IMR-90 (cell line): ENCODE measurements around the gene ANTXR1. TPM values are rescaled to one million over a fixed set of nuclear protein-coding genes. Genes with fewer than 3 reads are reported as not detected.

Source experiments
- ATAC-seq: fragments of 200-7000 bp; cut with Tn5 transposase; 2 replicates; pipeline ENCODE4 v1.9.1; 2020; ENCODE audit warnings: low read depth, mild to moderate bottlenecking, moderate library complexity
- BruUV-seq: library from RNA; stranded (reverse); fragments of 400-500 nt; replicated peaks from 2 replicates; lab custom pipeline; 2021; lab: Mats Ljungman, UMichigan
- CTCF ChIA-PET: fragments of 300-600 bp; formaldehyde crosslinking; extraction: SDS; loops from one replicate; lab custom pipeline; 2021; ENCODE audit warnings: antibody characterized with exemption; lab: Yijun Ruan, JAX
- POLR2A ChIA-PET: fragments of 300-600 bp; sonication (Branson Sonifier 250); formaldehyde crosslinking; loops from one replicate; lab custom pipeline; 2022; ENCODE audit warnings: antibody characterized with exemption; ENCODE audit not compliant: unreplicated experiment; lab: Charles Lee
- DNase-seq: peaks from one replicate; pipeline ENCODE4 v3.0.0; 2013
- H2AFZ ChIP-seq: replicated peaks from 2 replicates; pipeline ENCODE3; 2013; ENCODE audit warnings: low read length, mild to moderate bottlenecking; ENCODE audit not compliant: poor library complexity
- H2AK5ac ChIP-seq: 2 replicates; pipeline ENCODE4 v1.6.1; 2013; ENCODE audit warnings: low read depth, low read length, inconsistent platforms
- H2AK9ac ChIP-seq: replicated peaks from 2 replicates; pipeline ENCODE3; 2013; ENCODE audit warnings: mild to moderate bottlenecking, low read depth, low read length, moderate library complexity; ENCODE audit not compliant: poor library complexity
- H2BK120ac ChIP-seq: 2 replicates; pipeline ENCODE4 v1.6.1; 2013; ENCODE audit warnings: low read depth, low read length, inconsistent platforms
- H2BK15ac ChIP-seq: 3 replicates; pipeline ENCODE4 v1.6.1; 2013; ENCODE audit warnings: low read depth, low read length, inconsistent platforms
- H2BK20ac ChIP-seq: 2 replicates; pipeline ENCODE4 v1.6.1; 2013; ENCODE audit warnings: low read depth, mild to moderate bottlenecking, inconsistent platforms, low read length, moderate library complexity
- H2BK5ac ChIP-seq: 2 replicates; pipeline ENCODE4 v1.6.1; 2013; ENCODE audit warnings: mild to moderate bottlenecking, low read depth, low read length, inconsistent platforms; ENCODE audit not compliant: poor library complexity, severe bottlenecking
- H3K14ac ChIP-seq: replicated peaks from 2 replicates; pipeline ENCODE4 v1.6.1; 2013; ENCODE audit warnings: low read depth, low read length, inconsistent platforms
- H3K18ac ChIP-seq: 2 replicates; pipeline ENCODE4 v1.6.1; 2013; ENCODE audit warnings: low read depth, low read length, control low read depth
- H3K23ac ChIP-seq: 2 replicates; pipeline ENCODE4 v1.6.1; 2013; ENCODE audit warnings: low read depth, low read length, inconsistent platforms
- H3K27ac ChIP-seq: 2 replicates; pipeline ENCODE4 v1.5.1; 2013; ENCODE audit warnings: mild to moderate bottlenecking, control low read depth, low read length; ENCODE audit not compliant: insufficient read depth
- H3K27me3 ChIP-seq: 2 replicates; pipeline ENCODE4 v1.6.1; 2013; ENCODE audit warnings: low read length; ENCODE audit not compliant: control insufficient read depth, insufficient read depth
- H3K36me3 ChIP-seq: 2 replicates; pipeline ENCODE4 v1.6.1; 2013; ENCODE audit warnings: low read length, mixed read lengths; ENCODE audit not compliant: control insufficient read depth, insufficient read depth
- H3K4ac ChIP-seq: 2 replicates; pipeline ENCODE4 v1.6.1; 2013; ENCODE audit warnings: low read depth, low read length, inconsistent platforms
- H3K4me1 ChIP-seq: 2 replicates; pipeline ENCODE4 v1.6.1; 2013; ENCODE audit warnings: low read length, mixed read lengths; ENCODE audit not compliant: control insufficient read depth, insufficient read depth
- H3K4me2 ChIP-seq: 2 replicates; pipeline ENCODE4 v1.6.1; 2013; ENCODE audit warnings: low read depth, mild to moderate bottlenecking, control low read depth, low read length, moderate library complexity
- H3K4me3 ChIP-seq: 2 replicates; pipeline ENCODE4 v1.5.1; 2013; ENCODE audit warnings: low read depth, mild to moderate bottlenecking, control low read depth, low read length, moderate library complexity; ENCODE audit not compliant: insufficient read depth
- H3K56ac ChIP-seq: 2 replicates; pipeline ENCODE4 v1.6.1; 2013; ENCODE audit warnings: low read length, inconsistent platforms; ENCODE audit not compliant: insufficient read depth; ENCODE audit errors: extremely low read depth
- H3K79me1 ChIP-seq, 2 experiments: 2 replicates each; pipeline ENCODE4 v1.6.1; 2013; ENCODE audit warnings: low read length in 2 of 2, inconsistent platforms in 1 of 2, low read depth in 1 of 2
- H3K9ac ChIP-seq: 2 replicates; pipeline ENCODE4 v1.6.1; 2013; ENCODE audit warnings: low read depth, low read length, control low read depth
- H3K9me1 ChIP-seq: 2 replicates; pipeline ENCODE4 v1.6.1; 2013; ENCODE audit warnings: low read length, inconsistent platforms; ENCODE audit not compliant: insufficient read depth
- H3K9me3 ChIP-seq: 2 replicates; pipeline ENCODE4 v1.6.1; 2013; ENCODE audit warnings: low read length; ENCODE audit not compliant: control insufficient read depth, insufficient read depth
- H4K20me1 ChIP-seq: 2 replicates; pipeline ENCODE4 v1.6.1; 2013; ENCODE audit warnings: low read length, inconsistent platforms; ENCODE audit not compliant: insufficient read depth
- H4K5ac ChIP-seq: 2 replicates; pipeline ENCODE4 v1.6.1; 2013; ENCODE audit warnings: mild to moderate bottlenecking, low read depth, low read length, control low read depth
- H4K8ac ChIP-seq, 2 experiments: 2 replicates each; pipeline ENCODE4 v1.6.1; 2013; ENCODE audit warnings: low read depth in 2 of 2, low read length in 2 of 2, control low read depth in 1 of 2, inconsistent platforms in 1 of 2
- H4K91ac ChIP-seq: 2 replicates; pipeline ENCODE4 v1.6.1; 2013; ENCODE audit warnings: low read depth, low read length, inconsistent platforms; ENCODE audit not compliant: insufficient read depth
- BHLHE40 ChIP-seq: fragments of 150-350 bp; IDR thresholded peaks from 2 replicates; pipeline ENCODE4 v1.6.1; 2016; ENCODE audit warnings: mild to moderate bottlenecking, low read depth, low read length
- RFX5 ChIP-seq: IDR thresholded peaks from 2 replicates; pipeline ENCODE4 v1.8.0; 2012; ENCODE audit warnings: low read depth, mild to moderate bottlenecking, low read length, moderate library complexity
- USF2 ChIP-seq: fragments of 150-350 bp; IDR thresholded peaks from 2 replicates; pipeline ENCODE4 v1.6.1; 2017; ENCODE audit warnings: mild to moderate bottlenecking, antibody characterized with exemption, low read length, low read depth
- WGBS, 2 experiments: methylation state at CpG; one replicate each; pipeline versions ENCODE4 v1.1.5 to v1.1.7; 2013; ENCODE audit warnings: missing lambda C conversion rate in 2 of 2; ENCODE audit not compliant: insufficient read length in 1 of 2; ENCODE audit errors: extremely low coverage in 2 of 2; 5-methylcytosine and 5-hydroxymethylcytosine counted together
- dilution Hi-C: fragments of 300-500 bp; cut with HindIII; formaldehyde crosslinking; loops from one replicate; pipeline ENCODE4 v1.14.3; 2018; ENCODE audit warnings: low sequenced_read_pairs; ENCODE audit not compliant: unreplicated experiment
- in situ Hi-C: fragments of 300-500 bp; cut with MboI; formaldehyde crosslinking; loops from 3 replicates; pipeline ENCODE4 v1.14.3; 2019; ENCODE audit warnings: low sequenced_read_pairs, inconsistent platforms, mixed read lengths
- intact Hi-C: fragments of 100-400 bp; cut with micrococcal nuclease; formaldehyde crosslinking; loops from 2 replicates; pipeline ENCODE4 v1.10.0; 2022
- polyA plus RNA-seq, 3 experiments: library from polyadenylated mRNA; depleted of rRNA; stranded (reverse); fragments of >200 nt; gene quantifications; 2 replicates each; pipeline ENCODE4 v1.2.3, GENCODE V29; 2012; ENCODE audit warnings: low replicate concordance in 1 of 3
- total RNA-seq: library from RNA; depleted of rRNA; stranded (reverse); fragments of >200 nt; gene quantifications from 2 replicates; pipeline ENCODE4 v1.2.3, GENCODE V29; 2012

ANTXR1 gene
- total and polyA plus RNA-seq, 2 of the 4 experiments (the other 2 are of a cell fraction): 27.2 to 36.9 TPM

DNA sequence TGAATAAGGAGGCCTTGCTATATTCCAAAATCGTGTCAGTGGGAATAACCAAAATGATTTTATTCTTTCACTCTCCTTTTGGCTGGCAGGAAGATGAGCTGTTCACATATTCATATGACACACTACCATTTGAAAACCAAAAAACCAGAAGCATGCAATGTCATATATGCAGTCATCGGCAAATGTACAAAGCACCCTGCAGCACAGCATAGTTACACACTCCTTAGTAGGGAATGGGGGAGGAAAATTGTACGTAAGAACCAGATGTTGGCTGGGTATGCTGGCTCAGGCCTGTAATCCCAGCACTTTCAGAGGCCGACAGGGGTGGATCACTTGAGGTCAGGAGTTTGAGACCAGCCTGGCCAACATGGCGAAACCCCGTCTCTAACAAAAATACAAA lies 197.4 kb downstream of the ANTXR1 start:
- Histone ChIP-seq H2AK9ac (no peak overlapping the region), H3K79me1 (peaks cover 0 to 38% of the 10 kb centered on the region in 2 experiments; a peak in 3 of 4 replicates), H3K18ac (no peak overlapping the region), H3K4me1 (peaks cover 13% of the 10 kb centered on the region), H2AK5ac (no peak overlapping the region; the same call in 1 of the 2 replicates), H3K27me3 (no peaks in the 10 kb centered on the region), H3K14ac (no peak overlapping the region), H3K4me2 (no peak overlapping the region), H3K9me3 (no peaks in the 10 kb centered on the region), H4K5ac (no peak overlapping the region), H2AFZ (no peak overlapping the region), H3K9ac (no peak overlapping the region), H3K4me3 (no peak overlapping the region), H3K23ac (no peak overlapping the region), H2BK5ac (no peak overlapping the region), H3K4ac (no peak overlapping the region), H2BK120ac (no peak overlapping the region), H3K27ac (no peak overlapping the region), H3K36me3 (peaks cover 43% of the 10 kb centered on the region), H4K8ac (no peak overlapping the region), H4K20me1 (no peaks in the 10 kb centered on the region), H4K91ac (no peak overlapping the region), H3K56ac (no peak overlapping the region), H2BK15ac (no peak overlapping the region), H3K9me1 (peaks cover 29% of the 10 kb centered on the region), H2BK20ac (no peak overlapping the region)
- no TSS peak for BruUV-seq
- ATAC-seq (no peak), DNase-seq (no peak)
- CTCF ChIA-PET: no interaction called here
- dilution Hi-C loops: no loop called here
- in situ Hi-C loops: no loop called here
- intact Hi-C loops: no loop called here
- no CpG with 5 or more reads among the region's 6 CpGs for WGBS, 2 experiments
- POLR2A ChIA-PET: no interaction called here
- TF ChIP-seq USF2 (no peak), RFX5 (no peak), BHLHE40 (no peak)
